Panc1 (cell line): ENCODE results near the gene SHISAL1.

Experiments used
- CTCF ChIP-seq: fragments of 450-650 bp; IDR thresholded peaks from 2 replicates; pipeline ENCODE4 v1.5.1; 2017; ENCODE audit warnings: mild to moderate bottlenecking
- POLR2AphosphoS5 ChIP-seq: IDR thresholded peaks from 2 replicates; pipeline ENCODE4 v1.6.1; 2012; ENCODE audit warnings: mild to moderate bottlenecking, low read depth, low read length, moderate library complexity
- SIN3A ChIP-seq: IDR thresholded peaks from 2 replicates; pipeline ENCODE4 v1.6.1; 2012; ENCODE audit warnings: low read depth, mild to moderate bottlenecking, low read length, moderate library complexity, borderline replicate concordance; ENCODE audit not compliant: insufficient read depth
- TCF7L2 ChIP-seq: IDR thresholded peaks from 2 replicates; pipeline ENCODE4 v1.6.1; 2011; ENCODE audit warnings: mild to moderate bottlenecking, low read depth, low read length, inconsistent platforms

- TF ChIP-seq SIN3A = no peak
- TF ChIP-seq CTCF = no peak
- TF ChIP-seq TCF7L2 = no peak
- no peak for TF ChIP-seq POLR2AphosphoS5
These were observed 98.6 kb downstream of the SHISAL1 start for GRCh38 chr22:44214187-44214586.
